Kasumi-1 (cell line): ENCODE measurements around the gene FBXL7.

ENCODE experiments used
- DNase-seq, 2 experiments: peaks; one replicate each; lab custom pipeline; 2025; lab: John Stamatoyannopoulos, UW

FBXL7 gene

DNA sequence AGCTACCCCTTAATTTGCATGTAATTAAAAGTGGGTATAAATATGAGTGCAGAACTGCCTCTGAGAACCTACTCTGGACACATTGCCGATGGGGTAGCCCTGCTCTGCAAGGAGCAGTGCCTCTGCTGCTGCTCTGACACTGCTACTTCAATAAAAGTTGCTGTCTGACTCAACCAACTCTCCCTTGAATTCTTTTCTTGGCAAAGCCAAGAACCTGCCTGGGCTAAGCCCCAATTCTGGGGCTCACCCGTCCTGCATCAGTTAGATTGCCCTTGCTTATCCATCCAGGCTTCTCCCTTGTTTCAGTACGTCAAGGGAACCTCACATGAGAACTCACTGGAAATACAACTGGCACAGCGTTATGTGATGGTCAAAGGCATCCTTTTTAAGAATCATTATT lies 44.1 kb downstream of the FBXL7 start:
- DNase-seq, result no peak

DNA sequence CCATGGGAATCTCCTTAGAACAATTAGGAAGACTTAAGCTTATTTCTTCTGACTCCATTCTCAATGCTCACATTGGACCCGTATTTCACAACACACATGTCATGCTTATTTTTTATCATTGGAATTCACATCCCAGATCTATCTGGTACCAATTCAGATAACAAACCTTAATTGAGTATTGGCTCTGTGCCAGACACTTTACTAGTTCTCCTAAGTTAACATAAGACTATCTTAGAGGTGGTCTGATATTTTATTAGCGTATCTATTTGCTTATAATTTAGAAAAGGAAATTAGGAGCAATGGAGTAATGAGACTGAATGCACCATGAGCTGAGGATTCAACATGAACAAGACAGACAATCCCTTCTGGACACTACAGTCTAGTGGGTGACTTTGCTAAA lies 45.1 kb downstream of the FBXL7 start:
- no peak for DNase-seq

DNA sequence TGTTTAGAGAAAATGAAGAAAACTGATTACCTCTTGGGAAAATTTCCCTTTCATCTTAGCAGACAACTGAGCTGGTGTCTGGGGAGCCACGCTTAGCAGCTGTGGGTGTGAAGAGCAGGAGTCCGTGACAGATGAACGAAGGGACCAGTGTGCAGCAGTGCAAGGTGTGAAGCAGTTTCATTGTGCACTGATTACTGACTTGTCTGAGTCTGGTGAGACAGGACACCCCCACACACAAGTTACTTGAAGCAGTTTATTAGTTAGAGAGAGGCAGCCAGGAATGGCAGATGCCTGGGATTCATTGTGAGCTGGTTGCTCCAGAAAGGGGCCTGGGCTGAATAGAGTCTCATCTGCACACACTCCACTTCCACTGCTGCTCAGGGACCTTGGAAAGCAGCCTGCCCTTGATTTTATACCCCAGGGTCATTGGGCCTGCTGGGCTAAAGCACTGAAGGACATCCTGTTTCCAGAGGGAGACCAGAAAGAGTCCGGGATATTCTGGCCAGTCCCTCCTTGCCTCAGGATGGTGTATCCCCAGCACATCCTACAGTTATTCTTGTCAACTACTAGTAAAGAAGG lies 47.4 kb downstream of the FBXL7 start:
- no peak for DNase-seq

DNA sequence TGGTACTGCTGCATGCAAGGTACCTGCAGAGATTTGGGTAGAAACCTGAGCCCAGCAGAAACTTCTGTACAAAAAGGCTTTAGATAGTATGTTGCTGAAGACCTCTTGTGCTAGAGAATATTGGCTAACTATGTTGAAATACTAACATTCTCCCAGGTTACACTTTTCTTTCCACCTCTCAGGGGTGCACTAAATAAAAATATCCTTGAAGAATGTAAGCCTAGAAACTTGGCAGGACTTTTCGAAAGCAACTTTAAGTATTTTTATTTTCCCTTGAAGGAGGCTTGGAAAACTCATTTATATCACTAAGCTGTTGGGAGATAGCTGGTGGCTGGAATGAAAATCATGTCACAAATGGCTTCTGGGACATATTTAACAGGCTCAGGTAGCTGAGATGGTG lies 50.0 kb downstream of the FBXL7 start:
- no peak for DNase-seq

DNA sequence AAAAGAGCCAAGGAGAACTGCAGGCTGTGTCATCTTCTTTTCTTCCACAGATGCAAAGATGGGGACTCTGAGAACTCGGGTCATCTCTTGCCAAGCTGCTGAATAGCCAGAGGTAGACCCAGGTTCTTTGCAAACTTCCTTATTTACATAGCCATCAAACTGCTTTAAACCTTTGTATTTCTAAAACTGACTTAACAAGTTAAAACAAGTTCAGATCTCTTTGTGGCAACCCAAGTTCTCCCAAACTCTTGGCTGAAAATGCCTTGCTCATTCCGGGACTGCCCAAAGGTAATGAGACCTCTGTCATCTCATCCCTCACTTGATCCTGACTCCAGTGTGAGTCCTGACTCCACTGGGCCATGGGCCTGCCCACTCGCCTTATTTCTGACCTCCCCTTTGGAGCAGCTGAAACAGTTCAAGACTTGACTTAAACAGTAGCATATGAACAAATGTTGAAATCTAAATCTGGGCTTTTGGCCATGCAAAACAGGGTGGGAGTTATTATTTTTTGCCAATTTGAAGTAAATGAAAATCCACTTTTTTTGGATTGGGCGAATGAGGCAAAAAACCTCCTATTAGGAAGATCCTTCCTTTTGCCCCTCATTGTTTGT lies 50.6 kb downstream of the FBXL7 start:
- no peak for DNase-seq

DNA sequence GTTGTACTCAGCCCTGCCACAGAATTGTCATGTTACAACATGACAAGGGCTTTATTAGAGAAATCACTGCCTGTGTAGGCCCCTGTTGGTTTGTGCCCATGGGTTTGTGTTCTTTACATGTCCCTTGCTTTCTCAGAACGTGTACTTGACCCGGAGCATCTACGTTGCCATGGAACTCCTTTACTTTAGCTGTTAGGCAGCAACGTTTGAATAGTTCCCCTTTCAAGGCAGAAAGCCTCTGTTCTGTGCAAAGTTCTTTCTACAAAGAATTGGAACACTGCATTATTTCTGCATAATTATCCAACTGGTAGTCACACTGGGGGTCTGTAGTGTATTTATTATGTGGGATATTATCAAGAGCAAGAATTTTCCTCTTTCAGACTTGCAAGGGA lies 51.1 kb downstream of the FBXL7 start:
- DNase-seq, result no peak

DNA sequence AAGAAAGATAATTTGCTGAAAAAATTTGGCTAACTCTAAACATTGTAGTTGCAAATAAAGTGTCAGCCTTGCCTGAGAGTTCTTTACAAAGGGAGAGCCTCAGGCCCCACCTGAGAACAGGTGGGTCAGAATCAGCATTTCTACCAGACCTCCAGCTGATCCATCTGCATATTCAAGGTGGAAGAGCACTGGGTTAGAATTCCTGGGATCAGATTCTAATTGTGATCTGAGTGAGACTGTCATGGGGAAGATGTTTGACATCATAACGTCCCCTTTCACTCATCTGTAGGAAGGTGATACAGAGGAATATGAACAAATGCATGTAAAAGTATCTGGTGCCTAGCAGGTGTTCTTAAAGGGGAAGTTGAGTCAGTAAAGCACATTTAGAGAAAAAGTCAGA lies 54.6 kb downstream of the FBXL7 start:
- no peak for DNase-seq

DNA sequence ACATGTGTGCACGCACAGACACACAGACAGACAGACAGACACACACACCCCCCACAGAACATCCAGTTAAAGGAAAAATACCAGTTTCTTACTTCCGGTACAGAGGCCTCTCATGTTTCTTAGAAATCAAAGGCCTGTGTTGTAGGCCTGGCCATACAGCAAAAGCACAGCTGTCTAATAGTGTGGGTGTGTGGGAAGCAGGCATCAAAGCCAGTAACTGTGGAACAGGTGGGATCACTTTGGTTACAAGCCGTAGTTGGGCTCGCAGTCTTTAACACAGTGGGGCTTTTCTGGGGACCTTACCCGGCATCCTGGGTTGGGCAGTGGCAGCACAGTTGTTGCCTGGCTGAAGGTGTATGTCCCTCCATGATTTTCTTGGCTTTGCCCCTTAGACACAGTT lies 55.2 kb downstream of the FBXL7 start:
- no peak for DNase-seq

DNA sequence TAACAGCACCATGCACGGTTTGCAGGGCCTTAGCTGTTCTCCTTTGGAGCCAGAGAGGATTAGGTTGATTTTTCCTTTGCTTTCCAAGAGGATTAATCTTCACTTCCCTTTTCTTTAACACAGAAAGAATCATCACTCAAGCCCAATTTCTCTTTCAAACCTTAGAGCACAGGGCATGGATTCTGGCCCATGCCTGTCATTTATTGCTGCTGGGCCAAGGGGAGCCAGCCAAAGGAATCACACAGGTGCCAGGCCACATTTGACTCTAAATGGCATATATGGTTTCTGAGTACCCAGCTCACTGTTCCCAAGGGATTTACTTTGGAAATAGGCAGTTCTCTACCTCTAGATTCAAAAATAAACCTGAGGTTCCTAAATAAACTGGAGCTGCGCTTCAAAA lies 58.3 kb downstream of the FBXL7 start:
- DNase-seq, result no peak

DNA sequence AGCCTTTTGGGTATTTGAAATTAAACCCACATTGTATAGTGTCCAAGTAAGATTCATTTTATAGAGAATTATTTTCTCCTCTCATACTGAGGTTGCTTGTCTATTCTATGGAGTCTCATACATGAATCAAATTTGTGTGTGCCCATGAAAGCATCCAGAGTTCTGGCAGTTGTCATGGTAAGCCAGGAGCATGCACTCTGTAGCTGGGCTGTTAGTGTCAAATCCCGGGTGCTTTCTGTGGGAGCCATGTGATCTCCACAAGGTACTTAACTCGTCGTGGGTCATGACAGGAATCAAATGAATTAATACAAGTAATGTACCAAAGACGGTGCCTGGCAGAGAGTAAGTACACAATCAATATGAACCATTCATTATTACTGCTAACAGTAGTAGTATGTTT lies 58.7 kb downstream of the FBXL7 start:
- no peak for DNase-seq

DNA sequence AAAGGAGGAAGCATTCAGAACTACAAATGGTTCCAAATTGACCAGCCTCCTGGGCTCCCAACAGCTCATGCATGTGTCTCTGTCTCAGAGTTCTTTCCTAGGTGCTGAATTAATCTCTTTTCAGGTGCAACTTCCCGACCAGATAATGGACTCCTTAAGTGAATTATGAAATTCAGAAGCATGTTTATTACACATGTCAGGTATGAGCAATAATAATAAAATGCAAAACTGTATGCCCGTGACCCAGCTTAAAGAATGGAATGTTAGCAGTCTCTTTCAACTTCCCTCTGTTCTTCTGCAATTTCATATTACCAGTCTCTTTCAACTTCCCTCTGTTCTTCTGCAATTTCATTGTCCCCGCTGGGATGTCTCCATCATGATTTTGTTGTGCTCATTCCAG lies 60.4 kb downstream of the FBXL7 start:
- DNase-seq, result no peak

DNA sequence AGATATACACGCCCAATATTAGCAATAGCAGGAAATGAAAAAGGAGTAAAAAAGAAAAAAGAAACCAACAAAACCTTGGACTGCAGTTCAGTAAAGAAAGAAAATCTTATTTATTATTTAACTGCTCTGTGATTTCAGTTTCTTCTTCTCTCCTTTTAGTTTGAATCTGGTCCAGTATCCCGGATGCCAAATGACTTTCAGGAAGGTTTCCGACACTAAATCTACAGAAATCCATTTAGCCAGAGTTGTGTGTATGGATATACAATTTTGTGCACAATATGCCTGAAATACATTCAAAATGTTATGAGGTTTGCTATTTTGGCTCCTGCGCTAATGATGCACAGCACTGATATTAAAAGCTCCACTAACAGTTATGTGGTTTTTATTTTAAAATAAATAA lies 64.5 kb downstream of the FBXL7 start:
- no peak for DNase-seq

DNA sequence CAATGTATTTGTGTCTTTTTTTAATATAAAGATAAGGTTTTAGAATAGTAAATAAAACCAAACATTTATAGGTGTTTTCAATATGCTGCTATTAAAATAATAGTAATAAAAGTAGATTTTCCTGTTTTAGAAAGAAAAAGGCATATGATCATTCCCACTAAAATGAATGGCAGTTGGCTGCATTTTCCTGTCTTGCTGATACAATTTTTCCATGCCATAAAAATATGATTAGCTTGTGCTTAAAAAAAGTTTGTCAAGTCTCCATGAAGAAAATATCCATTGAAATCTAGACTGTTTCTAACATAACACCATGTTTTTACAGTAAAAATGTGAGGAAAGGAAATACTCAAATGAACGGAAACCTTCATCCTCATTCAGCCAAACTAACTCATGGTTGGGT lies 65.0 kb downstream of the FBXL7 start:
- DNase-seq, result no peak

DNA sequence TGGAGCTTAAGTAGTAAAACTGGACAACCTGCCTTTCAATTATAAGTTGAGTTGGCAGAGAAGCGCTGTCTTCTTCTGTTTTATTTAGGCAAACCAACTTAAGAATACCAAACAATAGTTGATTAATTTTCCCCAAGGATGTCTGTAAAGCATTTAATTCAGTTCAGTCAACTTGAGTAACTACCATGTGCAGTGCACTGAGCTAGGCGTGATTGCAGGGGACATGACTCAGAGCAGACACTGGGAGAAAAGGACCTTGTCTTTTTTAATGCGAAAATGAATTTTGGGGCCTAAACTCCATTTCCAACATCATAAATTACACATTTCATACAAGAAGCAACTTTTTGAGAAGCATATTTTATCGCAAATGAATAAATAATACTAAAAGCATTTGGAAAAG lies 66.3 kb downstream of the FBXL7 start:
- DNase-seq, result no peak

DNA sequence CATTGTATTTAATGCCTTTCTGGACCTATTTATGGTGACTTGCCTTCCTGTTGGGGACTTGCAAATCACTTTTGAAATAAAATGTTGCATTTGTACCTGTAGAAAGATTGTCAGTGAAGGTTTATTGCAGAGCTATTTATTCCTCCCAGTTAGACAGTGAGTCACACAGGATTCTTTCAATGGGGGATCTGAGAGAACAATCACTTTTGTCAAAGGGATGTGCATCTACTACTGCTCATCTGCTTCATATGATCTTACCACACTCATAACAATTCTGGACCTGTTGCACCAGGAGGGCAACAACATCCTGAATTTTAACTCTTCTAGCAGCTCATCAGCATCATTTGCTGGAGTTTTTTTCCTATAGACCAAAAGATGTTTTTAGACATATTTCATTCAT lies 66.8 kb downstream of the FBXL7 start:
- no peak for DNase-seq

DNA sequence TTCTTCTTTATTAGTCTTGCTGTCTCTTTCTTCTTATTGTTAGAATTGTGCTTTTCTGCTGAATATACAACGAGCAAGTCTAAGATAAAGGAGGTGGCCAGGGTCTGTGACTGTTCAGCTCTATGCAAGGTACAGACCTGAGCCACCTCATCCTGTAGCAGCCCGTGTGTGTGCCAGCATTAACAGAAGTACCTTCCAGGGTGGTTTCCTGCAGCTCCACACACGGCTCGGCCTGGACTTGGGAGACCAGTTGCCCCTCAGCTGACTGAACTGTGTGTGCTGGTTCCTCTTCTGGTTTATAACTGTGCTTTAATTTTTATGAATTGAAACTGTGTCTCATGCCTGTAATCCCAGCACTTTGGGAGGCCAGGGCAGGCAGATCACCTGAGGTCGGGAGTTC lies 70.5 kb downstream of the FBXL7 start:
- DNase-seq, result no peak

DNA sequence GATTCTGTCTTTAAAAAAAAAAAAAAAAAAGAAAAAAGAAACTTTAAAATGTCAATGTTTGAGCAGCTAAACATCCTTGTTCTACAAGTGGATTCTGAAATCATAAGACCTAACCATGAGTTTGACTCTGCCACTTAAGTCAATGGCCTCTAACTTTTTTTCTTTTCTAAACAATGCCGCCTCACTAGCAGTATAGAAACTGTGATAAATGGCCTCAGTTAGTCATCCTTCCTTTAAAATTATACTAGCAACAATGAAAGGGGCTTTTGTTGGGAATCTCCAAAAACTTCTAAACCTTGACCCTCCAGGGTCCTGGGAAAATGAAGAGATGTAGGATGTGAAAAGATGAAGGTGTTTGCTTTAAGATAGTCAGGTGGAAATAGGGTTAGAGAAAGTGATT lies 71.1 kb downstream of the FBXL7 start:
- no peak for DNase-seq

DNA sequence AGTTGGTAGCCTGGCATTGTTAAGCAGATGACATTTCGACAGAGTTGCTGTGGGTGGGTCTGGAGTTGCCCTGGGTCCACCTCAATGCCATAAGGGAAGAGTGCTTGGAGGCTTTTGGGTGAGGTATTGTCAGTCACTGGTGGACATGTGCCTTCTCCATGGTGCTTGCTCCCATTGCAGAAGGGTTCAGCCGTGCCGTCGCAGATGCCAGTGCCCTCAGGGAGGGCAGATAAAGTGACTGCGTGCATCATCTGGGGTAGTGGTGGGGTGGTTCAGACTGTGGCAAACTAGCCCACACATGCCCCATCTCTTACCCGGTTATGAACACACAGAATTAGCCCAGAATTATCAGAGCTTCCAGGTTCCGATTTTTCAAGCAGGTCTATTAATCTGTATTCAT lies 71.6 kb downstream of the FBXL7 start:
- DNase-seq, result no peak

DNA sequence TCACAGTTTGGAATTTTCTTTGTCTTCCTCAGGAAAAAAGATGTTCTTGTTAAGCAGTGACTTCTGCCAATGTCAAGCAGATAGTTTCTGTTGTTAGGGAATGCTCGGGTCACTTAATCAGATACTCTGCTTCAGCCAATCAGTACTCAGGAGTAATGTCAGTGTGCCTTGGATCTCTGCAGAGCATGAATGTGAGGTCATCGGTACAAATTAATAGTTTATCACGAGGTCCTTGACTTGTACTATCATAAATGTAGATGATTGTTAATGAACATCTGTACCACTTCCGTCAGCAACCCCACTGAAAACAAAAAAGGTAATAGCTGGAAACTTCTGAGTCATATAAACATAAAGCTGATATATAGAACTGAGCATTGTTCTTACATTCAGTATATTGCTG lies 73.6 kb downstream of the FBXL7 start:
- DNase-seq, result no peak

DNA sequence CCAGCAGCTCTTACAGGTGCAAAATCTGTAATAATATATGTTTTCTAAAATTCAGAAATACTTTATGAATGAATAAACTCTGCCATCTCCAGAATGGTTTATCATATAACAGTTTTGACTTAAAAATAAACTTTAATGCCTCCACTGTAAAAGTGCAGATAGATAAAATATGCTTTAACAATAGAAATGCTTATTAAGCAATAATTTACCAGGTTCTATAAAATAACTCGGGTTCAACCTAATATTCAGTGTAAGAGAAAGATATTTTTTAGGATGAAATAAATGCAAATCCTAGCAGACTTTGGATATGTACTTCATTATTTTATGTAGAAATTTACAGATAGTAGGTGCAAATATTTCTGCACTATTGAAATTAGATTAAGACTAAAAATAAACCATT lies 74.1 kb downstream of the FBXL7 start:
- DNase-seq, result no peak

DNA sequence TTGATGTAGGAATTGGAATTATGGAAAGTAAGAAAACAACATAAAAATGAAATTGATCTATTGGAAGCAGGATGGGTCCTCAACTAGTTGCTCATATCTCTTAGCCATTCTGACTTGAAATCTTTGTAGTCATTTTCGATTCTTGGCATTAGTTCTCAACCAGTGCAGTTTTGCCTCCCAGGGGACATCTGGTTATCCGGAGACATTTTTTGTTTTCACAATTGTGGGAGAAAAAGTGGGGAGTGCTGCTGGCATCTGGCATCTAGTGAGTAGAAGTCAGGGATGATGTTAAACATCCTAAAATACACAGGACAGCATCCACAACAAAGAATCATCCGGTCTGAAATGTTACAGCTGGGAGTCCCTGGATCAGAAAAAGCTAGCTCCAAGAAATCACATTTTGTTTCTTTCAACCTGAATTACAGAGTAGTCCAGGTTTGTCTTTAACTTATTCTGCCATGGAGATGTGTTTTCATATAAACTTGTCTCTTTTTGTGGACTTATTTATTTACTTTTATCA lies 74.9 kb downstream of the FBXL7 start:
- no peak for DNase-seq

DNA sequence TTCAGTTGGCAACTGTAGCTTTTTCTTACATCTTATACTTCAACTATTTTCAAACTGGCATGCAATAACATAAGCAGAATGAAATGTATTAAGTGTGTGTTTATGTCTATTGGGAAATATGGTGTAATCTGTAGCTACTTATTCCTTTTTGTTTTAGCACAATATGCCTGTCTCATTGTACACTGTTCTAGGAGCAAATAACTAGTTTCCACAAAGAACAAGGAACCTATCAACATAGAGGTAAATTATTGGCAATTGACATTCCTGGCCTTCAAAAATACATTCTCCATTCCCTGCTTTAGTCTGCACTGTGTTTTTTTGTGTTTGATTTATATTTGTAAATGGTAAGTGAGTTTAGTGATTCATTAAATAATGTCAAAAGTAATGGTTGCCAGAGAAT lies 75.7 kb downstream of the FBXL7 start:
- DNase-seq, result no peak

DNA sequence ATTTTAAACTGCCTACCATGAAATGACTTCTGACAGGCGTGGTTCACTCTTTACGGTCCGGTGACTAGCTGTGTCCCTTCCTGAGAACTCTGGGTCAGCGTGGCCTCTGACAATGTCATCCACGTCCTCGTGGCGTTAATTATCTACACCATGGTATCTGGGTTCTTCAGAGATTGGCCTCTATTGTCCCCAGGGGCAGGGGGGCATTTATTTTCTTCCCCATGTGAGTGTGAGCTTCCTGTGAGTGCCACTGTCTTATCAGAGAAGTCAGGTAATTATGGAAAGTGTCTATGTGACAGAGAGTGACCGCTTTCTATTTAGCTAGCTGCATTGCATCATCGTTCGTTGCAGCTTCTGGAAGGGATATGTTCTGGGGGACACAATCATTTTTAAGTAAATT lies 77.2 kb downstream of the FBXL7 start:
- DNase-seq, result no peak

DNA sequence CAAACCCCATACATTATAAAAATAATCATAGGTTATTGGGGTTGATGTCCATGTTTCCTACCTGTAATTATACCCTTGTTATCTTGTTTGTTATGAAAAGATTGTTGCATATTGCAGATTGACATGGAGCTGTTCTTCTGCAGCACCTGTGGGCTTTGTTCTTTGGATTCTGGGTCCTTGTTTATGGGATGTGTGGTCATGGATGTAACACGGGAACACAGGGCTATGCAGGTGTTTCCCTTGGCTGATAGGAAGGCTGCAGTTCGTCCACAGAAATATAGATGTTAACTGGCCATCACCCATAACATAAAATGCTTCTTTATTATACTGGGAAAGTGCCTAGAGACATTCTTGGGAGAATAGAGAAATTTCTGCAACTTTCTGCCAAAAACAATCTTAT lies 77.9 kb downstream of the FBXL7 start:
- DNase-seq, result no peak
